ENCODE measurements around the gene SLC2A9.

The SLC2A9 gene

DNA sequence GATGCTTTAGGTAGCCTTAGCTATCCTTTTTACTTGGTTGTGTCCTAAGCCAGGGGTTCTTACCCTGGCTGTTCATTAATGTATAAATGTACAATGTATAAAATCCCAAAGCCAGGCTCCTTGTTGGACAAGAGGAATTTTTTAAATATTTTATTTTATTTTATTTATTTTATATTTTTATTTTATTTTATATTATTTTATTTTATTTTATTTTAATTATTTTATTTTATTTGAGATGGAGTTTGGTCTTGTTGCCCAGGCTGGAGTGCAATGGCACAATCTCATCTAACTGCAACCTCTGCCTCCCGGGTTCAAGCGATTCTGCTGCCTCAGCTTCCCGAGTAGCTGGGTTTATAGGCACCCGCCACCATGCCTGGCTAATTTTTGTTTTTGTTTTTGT is 8.1 kb upstream of the SLC2A9 start:
- Histone ChIP-seq H3K79me2 (ENCODE audit: low read length) (no peaks in the 10 kb centered on the region), H4K20me1 (ENCODE audit: insufficient read depth, low read length) (no peaks in the 10 kb centered on the region), H3K9me3 (replicated peaks; ENCODE audit: insufficient read depth, low read length) (no peaks in the 10 kb centered on the region), H3F3A (ENCODE audit: insufficient read depth, low read length) (no peaks in the 10 kb centered on the region), H3K4me2 (ENCODE audit: low read depth, low read length) (no peak overlapping the region), H3K27ac (ENCODE audit: low read length) (no peak overlapping the region), H3K4me3 (ENCODE audit: low read length) (no peak overlapping the region), H3K9me2 (replicated peaks; ENCODE audit: insufficient read depth, low read length) (no peaks in the 10 kb centered on the region), H3K36me3 (replicated peaks; ENCODE audit: insufficient read depth, low read length) (no peaks in the 10 kb centered on the region), H3K9ac (ENCODE audit: low read length) (no peak overlapping the region), H3K27me3 (replicated peaks; ENCODE audit: insufficient read depth, low read length) (no peaks in the 10 kb centered on the region), H2AFZ (ENCODE audit: low read length) (no peak overlapping the region), H3K4me1 (ENCODE audit: low read length) (no peaks in the 10 kb centered on the region)
- no peak for DNase-seq
- TF ChIP-seq EZH2 (optimal IDR thresholded peaks at IDR 0.05; ENCODE audit: low read depth, low read length) (no peak), EZH2phosphoT487 (IDR thresholded peaks at IDR 0.05; ENCODE audit: low read length) (no peak)
- TF ChIP-seq, protein P1, sequence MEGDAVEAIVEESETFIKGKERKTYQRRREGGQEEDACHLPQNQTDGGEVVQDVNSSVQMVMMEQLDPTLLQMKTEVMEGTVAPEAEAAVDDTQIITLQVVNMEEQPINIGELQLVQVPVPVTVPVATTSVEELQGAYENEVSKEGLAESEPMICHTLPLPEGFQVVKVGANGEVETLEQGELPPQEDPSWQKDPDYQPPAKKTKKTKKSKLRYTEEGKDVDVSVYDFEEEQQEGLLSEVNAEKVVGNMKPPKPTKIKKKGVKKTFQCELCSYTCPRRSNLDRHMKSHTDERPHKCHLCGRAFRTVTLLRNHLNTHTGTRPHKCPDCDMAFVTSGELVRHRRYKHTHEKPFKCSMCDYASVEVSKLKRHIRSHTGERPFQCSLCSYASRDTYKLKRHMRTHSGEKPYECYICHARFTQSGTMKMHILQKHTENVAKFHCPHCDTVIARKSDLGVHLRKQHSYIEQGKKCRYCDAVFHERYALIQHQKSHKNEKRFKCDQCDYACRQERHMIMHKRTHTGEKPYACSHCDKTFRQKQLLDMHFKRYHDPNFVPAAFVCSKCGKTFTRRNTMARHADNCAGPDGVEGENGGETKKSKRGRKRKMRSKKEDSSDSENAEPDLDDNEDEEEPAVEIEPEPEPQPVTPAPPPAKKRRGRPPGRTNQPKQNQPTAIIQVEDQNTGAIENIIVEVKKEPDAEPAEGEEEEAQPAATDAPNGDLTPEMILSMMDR (IDR thresholded peaks at IDR 0.05; ENCODE audit: low read length) = no peak

DNA sequence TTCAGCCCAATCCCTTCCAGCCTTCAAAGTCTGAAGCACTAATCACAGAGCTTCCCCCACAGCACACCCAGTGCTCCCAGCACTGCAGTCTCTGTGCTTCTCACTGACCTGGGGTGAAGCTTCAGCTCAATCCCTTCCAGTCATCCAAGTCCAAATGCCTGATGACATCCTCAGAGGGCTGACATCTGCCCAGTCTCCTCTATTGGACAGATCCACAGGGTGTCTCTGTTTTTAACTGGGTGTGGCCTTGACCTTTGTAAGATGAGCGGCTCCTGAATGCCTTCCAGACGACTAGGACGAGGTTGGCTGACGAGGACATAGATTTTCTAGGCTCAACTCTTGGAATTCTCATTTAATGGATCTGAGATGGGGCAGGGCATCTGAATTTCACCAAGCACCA is 7.6 kb upstream of the SLC2A9 start:
- Histone ChIP-seq H2AFZ (ENCODE audit: low read length) (no peak overlapping the region), H3K9me2 (replicated peaks; ENCODE audit: insufficient read depth, low read length) (no peaks in the 10 kb centered on the region), H3K9ac (ENCODE audit: low read length) (no peak overlapping the region), H3K79me2 (ENCODE audit: low read length) (no peaks in the 10 kb centered on the region), H3K4me3 (ENCODE audit: low read length) (no peak overlapping the region), H3K27ac (ENCODE audit: low read length) (no peak overlapping the region), H3K36me3 (replicated peaks; ENCODE audit: insufficient read depth, low read length) (no peaks in the 10 kb centered on the region), H3F3A (ENCODE audit: insufficient read depth, low read length) (no peaks in the 10 kb centered on the region), H3K4me1 (ENCODE audit: low read length) (no peaks in the 10 kb centered on the region), H4K20me1 (ENCODE audit: insufficient read depth, low read length) (no peaks in the 10 kb centered on the region), H3K4me2 (ENCODE audit: low read depth, low read length) (no peak overlapping the region), H3K27me3 (replicated peaks; ENCODE audit: insufficient read depth, low read length) (no peaks in the 10 kb centered on the region), H3K9me3 (replicated peaks; ENCODE audit: insufficient read depth, low read length) (no peaks in the 10 kb centered on the region)
- no peak for DNase-seq
- no peak for TF ChIP-seq EZH2 (optimal IDR thresholded peaks at IDR 0.05; ENCODE audit: low read depth, low read length)
- TF ChIP-seq EZH2phosphoT487 (IDR thresholded peaks at IDR 0.05; ENCODE audit: low read length) = no peak
- TF ChIP-seq, protein P1 (IDR thresholded peaks at IDR 0.05; ENCODE audit: low read length) = no peak

DNA sequence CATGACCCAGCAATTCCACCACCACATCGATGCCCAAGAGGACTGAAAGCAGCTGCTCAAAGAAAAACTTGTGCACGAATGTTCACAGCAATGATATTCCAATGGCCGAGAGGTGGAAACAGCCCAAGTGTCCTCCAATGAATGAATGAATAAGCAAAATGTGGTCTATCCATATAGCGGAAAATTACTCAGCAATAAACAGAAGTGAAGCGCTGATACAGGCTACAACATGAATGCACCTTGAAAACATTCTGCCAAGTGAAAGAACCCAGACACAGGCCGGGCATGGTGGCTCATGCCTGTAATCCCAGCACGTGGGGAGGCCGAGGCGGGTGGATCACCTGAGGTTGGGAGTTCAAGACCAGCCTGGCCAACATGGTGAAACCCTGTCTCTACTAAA is 5.2 kb upstream of the SLC2A9 start:
- H2AFZ ChIP-seq (ENCODE audit: low read length) = no peak overlapping the region
- H3K36me3 ChIP-seq (replicated peaks; ENCODE audit: insufficient read depth, low read length) = no peaks in the 10 kb centered on the region
- H3K9me2 ChIP-seq (replicated peaks; ENCODE audit: insufficient read depth, low read length) = no peaks in the 10 kb centered on the region
- H3K9ac ChIP-seq (ENCODE audit: low read length) = no peak overlapping the region
- no peak for TF ChIP-seq EZH2phosphoT487 (IDR thresholded peaks at IDR 0.05; ENCODE audit: low read length)
- TF ChIP-seq, protein P1 (IDR thresholded peaks at IDR 0.05; ENCODE audit: low read length) = no peak
- no peak for DNase-seq
- H3K4me2 ChIP-seq (ENCODE audit: low read depth, low read length) = no peak overlapping the region
- H3K4me1 ChIP-seq (ENCODE audit: low read length) = no peaks in the 10 kb centered on the region
- no peaks in the 10 kb centered on the region for H3K9me3 ChIP-seq (replicated peaks; ENCODE audit: insufficient read depth, low read length)
- H3K4me3 ChIP-seq (ENCODE audit: low read length) = no peak overlapping the region
- no peak overlapping the region for H3K27ac ChIP-seq (ENCODE audit: low read length)
- no peaks in the 10 kb centered on the region for H4K20me1 ChIP-seq (ENCODE audit: insufficient read depth, low read length)
- no peaks in the 10 kb centered on the region for H3K27me3 ChIP-seq (replicated peaks; ENCODE audit: insufficient read depth, low read length)
- no peaks in the 10 kb centered on the region for H3K79me2 ChIP-seq (ENCODE audit: low read length)
- no peaks in the 10 kb centered on the region for H3F3A ChIP-seq (ENCODE audit: insufficient read depth, low read length)
